ENCODE results near the gene DACH2.

Gene DACH2

DNA sequence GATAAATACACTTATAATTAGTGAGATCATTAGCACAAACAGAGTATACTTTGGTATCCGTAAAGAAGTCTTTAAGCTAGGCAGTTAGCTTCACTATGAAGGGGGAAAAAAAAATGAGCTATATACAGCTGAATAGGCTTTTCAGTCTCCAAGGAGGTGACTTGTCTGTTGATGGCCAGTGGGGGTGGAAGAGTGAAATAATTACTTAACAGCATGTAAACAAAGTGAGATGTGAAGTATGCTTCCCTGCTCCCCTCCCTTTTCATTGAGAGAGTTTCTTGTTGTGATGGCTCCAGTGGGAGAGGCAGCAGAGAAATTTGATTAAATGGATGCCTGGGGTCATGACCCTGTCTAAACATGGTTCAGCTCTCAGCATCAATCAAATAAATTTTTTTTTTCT, 180.9 kb downstream of the DACH2 start:
- DNase-seq, result no peak

DNA sequence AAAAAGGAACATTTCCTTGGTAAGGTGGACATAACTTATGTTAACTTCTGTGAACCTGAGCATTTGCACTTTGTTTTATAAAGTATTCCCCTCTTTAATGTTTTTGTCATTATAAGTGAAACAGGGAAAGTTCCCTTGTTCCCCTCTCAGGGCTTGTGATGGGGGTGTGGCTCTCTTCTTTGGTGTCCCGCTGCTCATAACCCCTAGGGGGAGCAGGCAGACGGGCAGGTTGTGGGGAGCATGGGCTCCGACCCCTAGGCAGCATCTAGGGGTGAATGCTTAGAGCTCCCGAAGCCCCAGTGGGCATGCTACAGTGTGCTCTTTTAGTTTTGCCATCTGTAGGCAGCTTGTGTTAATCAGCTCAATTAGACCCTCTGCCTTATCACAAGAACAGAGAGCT, 200.4 kb downstream of the DACH2 start:
- no peak for DNase-seq

DNA sequence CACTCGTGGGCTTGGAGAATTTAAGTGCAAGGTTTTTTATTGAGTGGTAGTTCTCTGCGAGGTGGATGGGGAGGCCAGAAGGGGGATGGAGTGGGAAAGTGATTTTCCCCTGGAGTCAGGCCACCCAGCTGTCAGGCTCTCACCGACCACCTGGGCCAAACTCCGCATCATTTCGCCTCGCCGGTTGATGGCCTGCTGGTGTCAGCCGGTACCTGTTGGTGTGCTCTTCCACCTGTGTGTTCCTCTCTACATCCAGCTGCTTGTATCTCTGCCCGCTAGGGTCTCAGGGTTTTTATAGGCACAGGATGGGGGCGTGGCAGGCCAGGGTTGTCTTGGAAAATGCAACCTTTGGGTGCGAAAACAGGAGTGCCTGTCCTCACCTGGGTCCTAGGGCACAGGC, 200.9 kb downstream of the DACH2 start:
- DNase-seq, result no peak

DNA sequence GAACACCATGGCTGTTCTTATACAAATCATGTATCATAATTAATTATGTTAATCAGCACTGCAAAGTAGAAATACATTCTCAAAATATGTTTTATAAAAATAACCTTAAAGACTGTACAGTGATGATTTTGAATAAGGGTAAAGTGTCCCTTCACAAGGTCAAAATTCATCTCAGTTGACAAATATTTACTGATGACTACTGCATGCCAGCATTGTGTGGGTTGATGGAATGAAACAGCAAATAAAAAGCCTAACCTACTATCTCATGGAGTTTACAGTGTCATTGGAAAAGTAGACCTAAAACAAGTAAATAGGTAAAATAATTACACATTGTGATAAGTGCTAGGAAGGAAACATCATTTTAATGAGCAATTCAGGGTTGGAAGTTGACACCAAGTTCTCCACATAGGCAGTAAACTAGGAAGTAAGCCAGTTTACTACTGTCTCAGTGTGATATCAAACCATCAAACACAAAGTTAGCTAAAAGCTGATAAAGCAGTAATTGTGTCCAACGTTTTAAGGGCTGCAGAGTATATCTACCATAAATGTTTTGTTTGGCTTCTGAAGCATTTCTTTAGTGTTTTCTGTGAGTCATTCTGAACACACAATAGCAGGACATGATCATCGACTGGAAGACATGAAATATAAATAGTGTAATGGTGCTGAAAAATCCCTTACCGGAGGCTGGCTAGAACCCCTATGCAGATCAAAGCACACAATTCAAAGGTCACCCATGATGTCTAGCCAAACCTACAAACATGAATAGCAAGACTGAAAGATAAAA, 221.8 kb downstream of the DACH2 start:
- no peak for DNase-seq

DNA sequence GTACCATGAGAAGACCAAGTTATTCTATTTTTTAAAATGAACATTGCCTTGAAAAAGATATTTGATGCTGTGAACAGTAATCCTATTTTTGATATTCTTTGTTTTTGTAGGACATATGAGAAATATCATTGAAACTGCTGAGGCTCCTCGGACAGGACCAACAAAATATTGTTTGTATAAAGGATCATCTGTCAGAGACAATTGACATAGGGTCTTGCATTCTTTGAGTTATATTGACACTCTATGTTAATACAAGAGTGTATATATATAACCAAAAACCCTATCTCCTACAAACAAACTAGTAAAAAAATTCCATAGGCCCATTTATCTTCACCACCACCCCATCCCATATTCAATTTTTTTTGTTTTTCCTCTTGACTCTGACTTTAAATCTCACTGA, 222.7 kb downstream of the DACH2 start:
- DNase-seq, result no peak

DNA sequence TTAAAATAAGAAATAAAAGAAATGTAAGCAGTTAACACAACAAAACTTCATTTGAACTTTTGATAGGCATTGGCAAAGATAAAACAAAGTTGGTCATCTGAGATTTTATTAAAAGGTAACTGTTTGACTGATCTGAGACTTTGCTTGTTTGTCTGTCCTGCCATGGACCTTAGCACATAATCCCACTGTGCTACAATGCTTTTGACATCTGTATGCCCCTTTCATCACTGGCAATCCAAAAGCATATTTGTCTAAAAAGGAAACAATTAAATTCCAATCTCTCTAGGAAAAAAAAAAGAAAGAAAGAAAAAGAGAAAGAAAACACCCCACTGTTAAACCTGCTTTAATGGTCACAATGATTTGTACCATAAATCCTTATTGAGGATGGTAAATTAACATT, 231.0 kb downstream of the DACH2 start:
- DNase-seq, result no peak

DNA sequence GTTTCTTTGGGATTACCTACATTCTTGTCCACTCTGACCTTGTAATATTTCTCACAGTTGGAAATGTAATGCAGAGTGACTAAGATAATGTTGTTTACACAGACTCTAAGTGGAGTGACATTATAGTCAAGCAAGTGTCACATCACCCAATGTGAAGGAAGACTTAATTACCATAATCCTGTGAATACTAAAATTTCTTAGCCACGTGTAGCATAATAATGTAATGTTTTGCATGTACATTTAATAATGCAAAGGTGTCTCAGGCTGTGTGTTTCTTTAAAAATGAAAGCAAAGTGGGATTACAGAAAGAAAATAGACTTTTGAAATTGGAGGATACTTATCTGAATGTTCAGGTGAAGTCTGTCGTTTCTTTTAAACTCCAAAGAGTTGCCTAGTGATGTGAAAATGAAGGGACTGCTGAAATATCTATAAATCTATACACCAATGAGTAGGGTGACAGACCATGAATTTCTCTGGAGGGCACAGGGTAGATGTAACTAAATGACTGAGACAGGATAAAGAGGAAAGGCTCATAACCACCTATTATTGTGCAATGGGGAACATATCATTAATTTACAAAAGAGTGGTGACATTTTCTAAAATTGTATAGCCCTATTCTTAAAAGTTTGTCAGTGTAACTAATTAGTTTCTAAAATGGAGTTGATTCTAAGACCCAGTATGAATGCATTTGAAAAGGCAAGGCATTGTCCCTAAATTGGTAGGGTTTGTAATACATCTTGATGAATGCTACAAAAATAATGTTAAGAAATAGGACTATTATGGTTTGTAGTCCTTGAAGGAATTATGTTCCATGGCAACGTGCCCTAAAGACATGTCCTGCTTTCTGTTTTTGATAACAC, 235.7 kb downstream of the DACH2 start:
- DNase-seq, result no peak

DNA sequence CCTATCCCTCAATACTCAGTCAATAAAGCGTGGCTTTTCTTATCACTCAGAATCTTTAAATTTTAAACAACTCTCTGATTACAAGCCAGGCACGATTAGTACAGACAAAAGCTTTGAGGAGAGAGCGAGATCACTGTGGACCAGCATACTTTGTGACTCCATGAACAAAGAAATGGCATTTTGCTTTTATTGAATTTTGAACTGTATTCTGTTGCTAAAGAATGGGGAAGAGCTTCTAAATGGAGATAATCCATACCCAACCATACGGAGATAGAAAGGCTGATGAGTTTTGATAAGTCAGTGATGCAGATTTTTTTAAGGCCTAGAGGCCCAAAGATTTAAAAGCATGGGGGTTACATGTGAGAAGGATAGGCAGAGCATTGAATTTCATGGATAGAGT, 259.1 kb downstream of the DACH2 start:
- no peak for DNase-seq

DNA sequence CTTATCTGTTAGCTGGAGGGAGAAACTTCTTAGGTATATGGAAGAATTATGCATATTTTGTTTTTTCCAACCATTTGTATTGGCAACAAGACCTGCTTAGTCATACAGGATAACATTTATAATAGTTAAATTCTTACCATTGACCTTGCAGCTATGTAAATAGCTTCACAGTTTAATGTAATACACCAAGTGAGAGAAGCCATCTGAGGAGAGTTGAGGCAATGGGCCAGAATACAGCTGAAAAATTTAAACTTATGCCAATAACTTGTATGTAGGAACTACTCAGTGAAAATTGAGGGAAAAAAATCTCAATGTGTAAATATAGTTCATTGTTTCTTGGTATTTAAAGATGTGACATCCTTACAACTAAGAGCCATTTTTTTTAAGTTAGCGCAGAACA, 273.5 kb downstream of the DACH2 start:
- no peak for DNase-seq

DNA sequence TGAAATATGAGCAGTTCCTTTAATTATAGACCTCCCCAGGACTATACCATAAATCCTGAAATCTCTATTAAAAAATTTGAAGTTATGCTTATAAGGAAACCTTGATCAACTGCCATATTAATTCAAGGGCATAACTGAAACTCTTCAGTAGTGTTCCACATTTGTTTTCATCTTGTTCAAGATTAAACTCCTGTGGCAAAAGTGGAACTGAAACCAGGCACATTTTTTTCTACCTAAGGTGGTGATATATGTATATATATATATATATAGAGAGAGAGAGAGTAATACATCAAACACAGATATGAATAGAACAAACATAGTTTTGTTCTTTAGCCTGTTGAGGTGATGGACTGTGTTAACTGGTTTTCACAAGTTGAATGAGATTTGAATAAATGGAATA, 287.9 kb downstream of the DACH2 start:
- DNase-seq, result no peak

DNA sequence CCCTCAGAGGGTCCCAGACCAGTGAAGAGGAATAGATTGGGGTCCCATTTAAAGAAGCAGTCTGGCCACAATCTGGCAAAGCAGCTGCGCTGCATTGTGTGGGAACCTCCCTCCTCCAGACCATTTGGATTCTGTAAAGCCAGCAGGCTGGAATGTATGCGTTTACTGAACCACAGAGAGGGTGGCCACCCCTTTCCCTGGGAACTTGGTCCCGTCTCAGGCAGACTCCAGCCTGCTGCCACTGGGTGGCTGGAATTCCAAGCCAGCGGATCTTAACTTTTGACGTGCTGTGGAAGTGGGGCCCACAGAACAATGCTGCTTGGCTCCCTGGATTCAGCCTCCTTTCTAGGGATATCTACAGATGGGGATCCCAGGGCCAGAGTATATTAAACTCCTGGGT, 307.2 kb downstream of the DACH2 start:
- DNase-seq, result no peak

DNA sequence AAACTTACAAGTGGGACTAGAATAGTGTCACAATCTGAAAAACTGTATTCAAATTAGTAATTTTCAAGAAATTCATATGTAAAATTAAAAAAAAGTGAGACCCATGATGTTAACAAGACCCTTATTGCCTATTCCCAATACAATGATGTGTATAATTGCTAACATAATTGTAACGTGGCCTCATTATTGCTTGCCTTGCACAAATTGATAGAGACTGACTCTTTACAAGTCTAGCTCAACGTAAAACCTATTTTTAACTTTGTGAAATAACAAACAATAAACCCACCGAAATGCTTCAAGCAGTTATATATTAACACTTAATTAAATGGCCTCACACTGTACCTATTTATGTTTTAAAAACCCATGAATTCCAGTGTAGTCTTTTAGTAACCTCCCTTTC, 312.5 kb downstream of the DACH2 start:
- DNase-seq, result no peak

DNA sequence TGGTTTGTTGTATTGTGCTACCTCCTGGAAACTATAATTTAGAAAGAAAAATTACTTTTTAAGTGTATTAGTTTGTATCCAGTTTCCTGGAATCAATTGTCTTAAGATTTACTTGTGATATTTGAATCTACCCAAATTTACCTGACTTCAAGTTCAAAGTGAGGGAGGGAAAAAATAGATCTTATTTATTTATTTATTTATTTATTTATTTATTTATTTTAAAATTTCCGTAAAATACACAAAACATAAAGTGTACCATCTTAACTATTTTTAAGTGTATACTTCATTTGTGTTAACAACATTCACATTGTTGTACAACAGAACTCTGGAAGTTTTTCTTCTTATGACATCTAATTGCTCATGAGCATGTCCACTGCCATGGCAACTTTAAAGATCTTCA, 356.0 kb downstream of the DACH2 start:
- DNase-seq, result no peak

DNA sequence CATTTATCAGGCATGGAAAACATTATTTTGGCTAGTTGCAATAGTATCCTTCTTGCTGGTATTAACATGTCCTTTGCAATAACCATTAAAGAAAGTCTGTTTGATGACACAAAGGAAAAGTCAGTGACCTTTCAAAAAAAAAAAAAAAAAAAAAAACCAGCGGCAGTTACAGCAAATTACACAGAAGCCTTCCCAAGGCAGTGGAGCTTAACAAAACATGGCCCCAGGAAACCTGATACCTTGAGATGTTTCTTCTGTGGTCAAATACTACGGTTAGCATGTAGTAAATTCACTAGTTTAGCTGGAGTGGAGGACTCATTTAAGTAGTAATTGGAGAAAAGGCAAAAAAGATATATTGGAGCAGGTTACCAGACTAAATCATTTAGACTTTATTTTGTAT, 359.1 kb downstream of the DACH2 start:
- no peak for DNase-seq

DNA sequence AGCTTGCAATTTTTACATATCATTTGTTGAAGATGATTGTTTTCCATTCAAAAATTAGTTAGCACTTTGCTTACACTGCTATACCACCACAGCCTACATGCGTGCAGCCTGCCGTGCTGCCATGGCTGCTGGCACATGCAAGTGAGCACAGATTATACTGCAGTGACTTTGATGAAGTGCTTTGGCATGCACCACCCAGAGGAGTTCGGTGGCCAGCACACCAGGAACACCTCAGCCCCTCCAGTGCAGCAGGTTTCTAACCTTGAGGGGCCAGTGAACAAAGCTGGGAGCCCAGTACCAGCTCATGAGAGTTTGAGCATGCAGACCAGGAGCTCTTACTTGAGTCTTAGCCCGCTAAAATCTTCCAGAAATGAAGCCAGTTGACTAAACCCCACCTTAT, 431.5 kb downstream of the DACH2 start:
- DNase-seq, result no peak

DNA sequence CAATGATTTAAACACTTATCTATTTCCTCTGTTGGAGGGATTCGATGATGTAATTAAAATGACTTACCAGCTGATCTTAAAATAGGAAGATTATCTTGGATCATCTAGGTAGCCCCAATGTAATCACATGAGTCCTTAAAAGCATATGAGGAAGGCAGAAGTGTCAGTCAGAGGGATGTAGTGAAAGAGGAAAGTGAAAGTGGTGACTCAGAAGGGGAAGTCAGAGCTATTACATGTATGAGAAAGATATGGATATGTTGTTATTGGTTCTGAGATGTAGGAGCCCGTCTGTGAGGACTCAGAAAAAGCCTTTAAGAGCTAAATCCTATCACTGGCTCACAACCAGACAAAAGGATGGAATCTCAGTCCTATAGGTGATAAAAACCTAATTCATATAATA, 456.4 kb downstream of the DACH2 start:
- DNase-seq, result no peak

DNA sequence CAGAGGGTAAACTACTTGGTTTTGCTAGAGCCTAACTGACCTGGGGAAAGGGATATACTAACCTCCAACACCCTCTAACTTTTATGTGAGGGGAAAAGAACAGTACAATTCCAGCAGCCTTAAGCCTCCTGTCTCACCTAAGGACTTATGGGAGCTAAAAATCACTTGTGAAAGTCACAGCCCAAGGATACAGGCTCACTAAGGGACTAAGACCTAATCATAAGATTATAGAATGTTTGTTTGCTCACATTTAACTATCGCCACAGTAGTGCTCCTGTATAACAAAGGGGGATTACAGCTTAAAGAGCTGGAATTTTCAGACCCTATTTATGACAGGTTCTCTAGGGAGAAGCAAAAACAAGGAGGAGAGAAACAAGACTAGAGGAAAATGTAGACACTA, 548.7 kb downstream of the DACH2 start:
- no peak for DNase-seq

DNA sequence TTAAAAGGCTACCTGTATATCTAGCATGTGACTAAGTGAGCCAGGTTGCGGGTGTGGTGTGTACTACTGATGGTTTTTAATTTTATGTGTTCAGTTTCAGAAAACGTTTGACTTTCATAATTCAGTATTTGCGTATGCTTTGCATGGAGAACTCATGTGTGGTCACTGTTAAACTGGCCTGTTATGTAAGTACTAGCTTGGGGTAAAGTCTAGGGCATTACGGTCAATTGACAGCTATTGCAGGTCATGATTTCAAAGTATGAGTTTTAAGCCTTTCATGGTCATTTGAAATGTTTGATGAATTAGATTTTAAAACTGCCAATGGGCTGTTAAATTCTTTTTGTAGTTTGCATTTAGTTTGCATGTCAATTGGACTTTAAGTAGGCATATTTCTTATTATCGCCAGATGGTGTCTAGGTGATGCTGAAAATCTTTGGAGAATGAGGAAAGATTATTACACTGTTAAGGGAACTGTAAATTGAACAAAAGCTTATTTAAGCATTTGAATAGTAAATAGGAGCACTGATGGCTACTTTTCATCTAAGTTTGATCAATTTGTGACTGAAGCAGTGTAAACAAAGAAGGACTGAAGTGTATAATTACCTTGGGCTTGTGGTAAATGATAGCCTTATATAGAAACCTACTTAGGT, 563.4 kb downstream of the DACH2 start:
- no peak for DNase-seq

DNA sequence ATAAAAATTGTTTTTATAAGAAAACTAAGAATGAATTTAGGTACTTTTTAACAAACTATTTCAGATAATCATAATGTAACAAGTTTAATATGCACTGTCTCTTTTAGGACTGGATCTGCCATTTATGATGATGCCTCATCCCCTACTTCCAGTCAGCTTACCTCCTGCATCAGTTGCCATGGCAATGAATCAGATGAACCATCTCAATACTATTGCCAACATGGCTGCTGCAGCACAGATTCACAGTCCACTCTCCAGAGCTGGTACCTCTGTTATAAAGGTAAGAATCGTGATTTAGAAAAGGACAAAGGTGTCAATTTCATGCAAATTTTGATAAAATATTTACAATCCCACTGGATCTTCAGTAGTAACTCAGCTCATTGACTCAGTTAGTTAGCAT, 566.2 kb downstream of the DACH2 start:
- no peak for DNase-seq

DNA sequence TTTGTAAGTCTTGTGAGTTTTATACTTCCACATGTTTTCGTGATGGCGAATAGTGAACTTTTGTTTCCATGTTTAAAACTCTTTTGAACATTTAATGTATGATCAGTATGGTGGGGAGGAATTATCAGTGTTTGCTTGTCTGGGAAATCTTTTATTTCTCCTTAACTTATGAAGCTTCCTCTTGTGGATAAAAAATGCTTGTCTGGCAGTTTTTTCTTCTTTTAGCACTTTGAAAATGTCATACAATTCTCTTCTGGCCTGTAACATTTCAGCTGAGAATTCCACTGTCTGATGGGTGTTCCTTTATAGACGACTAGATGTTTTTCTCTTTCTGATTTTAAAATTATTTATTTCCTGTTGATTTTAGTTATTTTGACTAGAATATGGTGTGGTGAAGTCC, 576.0 kb downstream of the DACH2 start:
- DNase-seq, result no peak

DNA sequence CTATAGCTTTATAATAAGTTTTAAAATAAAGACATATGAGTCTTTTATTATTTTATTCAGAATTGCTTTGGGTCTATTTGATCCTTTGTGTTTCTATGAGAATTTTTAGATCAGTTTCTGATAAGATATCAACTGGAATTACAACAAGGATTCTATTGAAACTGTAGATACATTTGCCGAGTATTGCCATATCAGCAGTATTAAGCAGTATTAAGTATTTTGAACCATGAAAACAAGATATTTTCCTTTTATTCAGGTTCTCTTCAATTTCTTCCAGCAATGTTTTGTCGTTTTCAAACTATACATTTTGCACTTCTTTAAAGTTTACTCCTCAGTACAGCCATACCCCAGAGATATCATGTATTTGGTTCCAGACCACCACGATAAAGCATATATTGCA, 598.8 kb downstream of the DACH2 start:
- no peak for DNase-seq

DNA sequence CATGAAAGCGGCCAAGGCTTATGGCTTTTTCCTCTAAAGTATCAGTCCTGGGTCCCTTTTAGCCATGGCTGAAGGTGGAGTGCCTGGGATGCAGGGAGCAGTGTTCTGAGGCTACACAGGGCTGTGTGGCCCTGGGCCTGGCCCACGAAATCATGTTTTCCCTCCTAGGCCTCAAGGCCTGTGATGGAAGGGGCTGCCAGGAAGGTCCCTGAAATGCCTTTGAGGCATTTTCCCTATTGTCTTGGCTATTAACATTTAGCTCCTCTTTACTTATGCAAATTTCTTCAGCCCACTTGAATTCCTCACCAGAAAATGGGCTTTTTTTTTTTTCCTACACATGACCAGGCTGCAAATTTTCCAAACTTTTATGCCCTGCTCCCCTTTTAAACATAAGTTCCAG, 657.0 kb downstream of the DACH2 start:
- no peak for DNase-seq

DNA sequence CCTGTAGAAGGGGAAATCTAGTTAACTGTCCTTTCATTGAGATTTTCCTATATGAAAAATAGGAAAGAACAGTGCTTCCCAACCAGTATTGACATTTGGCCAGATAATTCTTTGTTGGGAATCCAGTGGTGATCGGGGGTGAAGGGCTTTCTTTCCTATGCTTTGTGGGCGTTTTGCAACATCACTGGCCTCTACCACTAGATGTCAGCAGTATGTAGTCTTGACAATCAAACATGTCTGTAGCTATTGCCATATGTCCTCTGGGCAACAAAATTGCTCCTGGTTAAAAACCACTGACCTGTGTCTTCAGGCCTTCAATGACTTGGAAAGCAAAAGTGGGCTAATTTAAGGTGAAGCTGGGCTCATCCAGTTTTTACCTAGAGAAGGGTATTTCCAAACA, 658.5 kb downstream of the DACH2 start:
- no peak for DNase-seq

DNA sequence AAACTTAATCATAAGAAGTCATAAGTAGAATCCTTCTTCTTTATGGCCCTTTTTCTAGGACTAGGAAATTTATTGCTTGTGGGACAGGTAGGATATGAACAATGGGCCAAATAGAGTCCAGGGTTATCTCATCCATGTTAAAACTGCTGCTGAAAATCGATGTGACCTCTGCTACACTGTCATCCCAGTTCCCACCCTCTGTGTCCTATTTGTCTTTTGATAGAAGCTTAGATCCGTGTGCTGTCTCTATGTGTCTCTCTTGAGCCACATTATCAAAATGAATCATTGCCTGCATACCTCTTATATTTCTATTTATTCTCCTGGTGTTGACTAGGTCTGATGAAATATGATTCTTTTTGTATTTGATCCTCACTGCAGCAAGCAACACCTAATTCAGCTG, 661.4 kb downstream of the DACH2 start:
- DNase-seq, result no peak

All from stimulated activated CD4-positive, alpha-beta T cell treated with anti-CD3 and anti-CD28 coated beads, Interleukin-4, amount 100 ng/mL, for 1 hour (primary cell).